Measurements from ENCODE around the gene C9orf43. TPM values are rescaled to one million over a fixed set of nuclear protein-coding genes. Genes with fewer than 3 reads are reported as not detected.

Gene C9orf43
- total and polyA plus RNA-seq, 10 donors = 0.27 to 0.92 (median 0.47) TPM; not detected in 2

DNA sequence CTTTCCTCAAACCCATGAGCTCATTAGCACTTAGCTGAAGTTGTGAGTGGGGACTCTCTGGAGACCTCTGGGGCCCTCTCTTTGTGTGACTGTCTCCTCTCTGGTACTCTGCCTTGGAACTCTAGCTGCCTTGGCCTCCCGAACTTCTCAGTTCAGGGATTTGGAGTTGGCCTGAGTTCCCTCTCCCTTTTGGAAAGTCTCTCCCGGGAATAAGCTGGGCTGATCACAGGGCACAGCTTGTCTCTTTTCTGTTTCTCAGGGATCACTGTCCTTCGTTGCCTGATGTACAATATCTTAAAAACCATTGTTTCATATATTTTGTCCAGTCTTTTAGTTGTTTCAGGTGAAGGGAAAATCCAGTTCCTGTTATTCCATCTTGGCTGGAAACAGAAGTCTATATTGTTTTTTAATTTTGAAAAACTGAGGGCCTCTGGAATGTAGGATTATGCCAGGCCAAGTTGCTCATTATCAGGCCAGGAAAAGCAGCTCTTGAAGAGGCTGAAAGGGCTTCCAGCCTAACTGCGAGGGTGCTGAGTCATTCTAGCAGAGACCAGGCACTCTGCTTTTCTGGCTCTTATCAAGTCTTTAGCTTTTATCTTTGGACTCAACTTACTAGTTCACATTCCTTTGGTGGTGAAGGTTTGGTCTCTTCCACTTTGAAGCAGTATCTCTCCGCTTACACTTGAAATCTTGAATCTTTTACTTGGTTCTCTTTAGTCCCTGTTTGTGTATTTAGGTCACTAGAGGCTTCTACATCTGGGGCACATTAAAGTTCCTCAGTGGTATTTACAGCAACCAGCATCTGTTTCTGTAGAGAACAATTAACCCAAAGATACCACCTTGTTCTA is 44.6 kb downstream of the C9orf43 start:
- peaks cover 0 to 31% (median 20%) of the 10 kb centered on the region in 6 donors for H3K4me1 ChIP-seq
- no peaks in the 10 kb centered on the region for H3K27me3 ChIP-seq (replicated peaks in 1 of 7)
- WGBS, 5 donors = 40 to 65% (median 52%) methylated on average over 5 of the region's 5 CpGs
- intact Hi-C loops (cut with DNase I; ENCODE audit: low total_unique reads) = loop anchor here (10.0 kb wide), 1 partner anchor 50 kb away; no protein-coding TSS in a partner anchor
- no peak overlapping the region for H3K4me3 ChIP-seq
- H3K9me3 ChIP-seq = no peaks in the 10 kb centered on the region
- H3K36me3 ChIP-seq = no peaks in the 10 kb centered on the region
- DNase-seq = no peak
- H3K27ac ChIP-seq = peak overlapping the region; percentile 35 to 83 (median 68)
- peak in 1 of 3 donors; percentile 68 for TF ChIP-seq POLR2AphosphoS5 (IDR thresholded peaks at IDR 0.05)
- TF ChIP-seq CTCF (IDR thresholded peaks at IDR 0.05 in 8 of 11, conservative IDR thresholded peaks at IDR 0.05 in 3 of 11) = no peak
- no peak for TF ChIP-seq POLR2A (IDR thresholded peaks at IDR 0.05)

DNA sequence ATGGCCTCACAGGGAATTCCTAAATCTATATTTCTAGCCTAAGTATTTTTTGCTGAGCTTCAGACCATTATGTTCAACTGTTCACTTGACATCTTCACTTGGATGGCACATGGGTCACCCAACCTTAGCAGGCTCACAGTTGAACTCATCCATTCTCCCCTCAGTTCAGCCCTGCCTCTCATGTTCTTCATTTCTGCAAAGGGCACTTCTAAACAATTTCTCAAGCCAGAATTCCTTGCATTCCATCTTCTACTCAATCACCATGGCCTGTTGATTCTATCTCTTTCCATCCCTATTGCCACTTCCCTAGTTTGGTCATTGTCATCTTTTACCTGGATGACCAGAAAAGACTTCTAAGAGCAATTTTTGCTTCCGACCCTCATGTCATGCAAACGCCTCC is 45.7 kb downstream of the C9orf43 start:
- Histone ChIP-seq H3K4me3 (no peak overlapping the region), H3K27me3 (replicated peaks in 1 of 7) (no peaks in the 10 kb centered on the region), H3K36me3 (no peaks in the 10 kb centered on the region), H3K9me3 (no peaks in the 10 kb centered on the region), H3K27ac (peak overlapping the region in 6 of 8 donors; percentile 52 to 83 (median 70)), H3K4me1 (peaks cover 0 to 31% (median 20%) of the 10 kb centered on the region in 6 donors)
- TF ChIP-seq POLR2AphosphoS5 (IDR thresholded peaks at IDR 0.05) (no peak), POLR2A (IDR thresholded peaks at IDR 0.05) (no peak), CTCF (IDR thresholded peaks at IDR 0.05 in 8 of 11, conservative IDR thresholded peaks at IDR 0.05 in 3 of 11) (no peak)
- DNase-seq = no peak
- intact Hi-C loops (cut with DNase I; ENCODE audit: low total_unique reads) = loop anchor here (10.0 kb wide), 1 partner anchor 49 kb away; no protein-coding TSS in a partner anchor
- 87 to 99% (median 97%) methylated on average over 2 of the region's 2 CpGs for WGBS, 5 donors

- WGBS, 5 donors = 75 to 98% (median 91%) methylated on average over 3 of the region's 3 CpGs
- no peaks in the 10 kb centered on the region for H3K27me3 ChIP-seq (replicated peaks in 1 of 7)
- H3K36me3 ChIP-seq = no peaks in the 10 kb centered on the region
- no peaks in the 10 kb centered on the region for H3K9me3 ChIP-seq
- peaks cover 0 to 8% (median 0%) of the 10 kb centered on the region in 6 donors for H3K4me1 ChIP-seq
- TF ChIP-seq POLR2A (IDR thresholded peaks at IDR 0.05) (no peak), CTCF (IDR thresholded peaks at IDR 0.05 in 8 of 11, conservative IDR thresholded peaks at IDR 0.05 in 3 of 11) (no peak), POLR2AphosphoS5 (IDR thresholded peaks at IDR 0.05) (no peak)
- no peak overlapping the region for H3K27ac ChIP-seq
- DNase-seq = no peak
- no peak overlapping the region for H3K4me3 ChIP-seq
- intact Hi-C loops (cut with DNase I; ENCODE audit: low total_unique reads) = no loop called here
Measured at GRCh38 chr9:113461285-113461684, 50.7 kb downstream of the C9orf43 start.

- Histone ChIP-seq H3K27me3 (replicated peaks in 1 of 7) (no peaks in the 10 kb centered on the region), H3K4me1 (peaks cover 0 to under 1% (median 0%) of the 10 kb centered on the region in 6 donors), H3K4me3 (no peak overlapping the region), H3K36me3 (no peaks in the 10 kb centered on the region), H3K9me3 (peaks cover 0 to 1% (median 0%) of the 10 kb centered on the region in 8 donors), H3K27ac (no peak overlapping the region)
- intact Hi-C loops (cut with DNase I; ENCODE audit: low total_unique reads) = no loop called here
- WGBS, 5 donors = 91 to 96% (median 93%) methylated on average over 4 of the region's 4 CpGs
- TF ChIP-seq CTCF (IDR thresholded peaks at IDR 0.05 in 8 of 11, conservative IDR thresholded peaks at IDR 0.05 in 3 of 11) = no peak
- no peak for TF ChIP-seq POLR2AphosphoS5 (IDR thresholded peaks at IDR 0.05)
- no peak for TF ChIP-seq POLR2A (IDR thresholded peaks at IDR 0.05)
- no peak for DNase-seq
Measured at GRCh38 chr9:113461943-113462342, 51.4 kb downstream of the C9orf43 start.

All from spleen (tissue), 11 donors.